K562 (cell line): ENCODE results near the gene ERICH6. TPM values are rescaled to one million over a fixed set of nuclear protein-coding genes. Genes with fewer than 3 reads are reported as not detected.

Experiments used
- CBX2 ChIP-seq: fragments of 200-600 bp; sonication (generic); IDR thresholded peaks from one replicate; pipeline ENCODE4 v1.6.1; 2012; ENCODE audit warnings: mild to moderate bottlenecking, low read length, inconsistent platforms; ENCODE audit not compliant: insufficient read depth, poor library complexity, severe bottlenecking
- CREBBP ChIP-seq: IDR thresholded peaks from one replicate; pipeline ENCODE4 v1.6.1; 2012; ENCODE audit warnings: low read depth, mild to moderate bottlenecking, control low read depth, inconsistent platforms, low read length
- E2F5 ChIP-seq: sonication (generic); formaldehyde crosslinking; IDR thresholded peaks from 2 replicates; pipeline ENCODE4 v1.8.0; 2022; ENCODE audit warnings: mild to moderate bottlenecking, missing genetic modification reagents
- FOXJ3 ChIP-seq: sonication (generic); formaldehyde crosslinking; IDR thresholded peaks from 2 replicates; pipeline ENCODE4 v1.4.0; 2020; ENCODE audit warnings: mild to moderate bottlenecking, missing genetic modification reagents
- GABPA ChIP-seq: fragments of 200-800 bp; sonication (Bioruptor generic); conservative IDR thresholded peaks from 2 replicates; pipeline ENCODE4 v1.6.1; 2016; ENCODE audit warnings: low read depth, missing genetic modification characterization, missing compliant biosample characterization
- GTF2F1 ChIP-seq: IDR thresholded peaks from 2 replicates; pipeline ENCODE4 v1.6.1; 2011; ENCODE audit warnings: low read depth, low read length, improper control_type of control experiment
- HMG20B ChIP-seq: fragments of 250-450 bp; sonication (Bioruptor Pico); IDR thresholded peaks from 2 replicates; pipeline ENCODE4 v1.5.0; 2021; ENCODE audit warnings: mild to moderate bottlenecking
- JUN ChIP-seq, 2 experiments: sonication (generic) in 1 of 2; formaldehyde crosslinking in 1 of 2; IDR thresholded peaks; 2 replicates each; pipeline versions ENCODE4 v1.6.1 to v1.8.0; 2012 to 2022; ENCODE audit warnings: borderline replicate concordance in 2 of 2, mild to moderate bottlenecking in 2 of 2, improper control_type of control experiment in 1 of 2, low read depth in 1 of 2, low read length in 1 of 2, missing genetic modification reagents in 1 of 2
- MEIS2 ChIP-seq: fragments of 450-650 bp; IDR thresholded peaks from 2 replicates; pipeline ENCODE4 v1.6.1; 2014; ENCODE audit warnings: mild to moderate bottlenecking; ENCODE audit not compliant: partially characterized antibody
- PHF20 ChIP-seq: fragments of 450-650 bp; IDR thresholded peaks from 2 replicates; pipeline ENCODE4 v1.6.1; 2018; ENCODE audit not compliant: partially characterized antibody
- PREB ChIP-seq: sonication (generic); formaldehyde crosslinking; IDR thresholded peaks from 2 replicates; pipeline ENCODE4 v1.8.1; 2023; ENCODE audit warnings: mild to moderate bottlenecking, missing genetic modification reagents
- SMAD4 ChIP-seq: fragments of 250-450 bp; sonication (Bioruptor Pico); conservative IDR thresholded peaks from 2 replicates; pipeline ENCODE4 v1.8.0; 2021; ENCODE audit warnings: inconsistent platforms, mild to moderate bottlenecking, moderate library complexity
- SMARCE1 ChIP-seq: fragments of 450-650 bp; IDR thresholded peaks from 2 replicates; pipeline ENCODE4 v1.7.1; 2016; ENCODE audit warnings: mild to moderate bottlenecking
- TBP ChIP-seq: optimal IDR thresholded peaks from 2 replicates; pipeline ENCODE3; 2011; ENCODE audit warnings: low read depth, low read length, improper control_type of control experiment
- ZBED1 ChIP-seq: IDR thresholded peaks from 2 replicates; pipeline ENCODE4 v1.6.1; 2014
- ZBTB49 ChIP-seq: sonication (generic); formaldehyde crosslinking; IDR thresholded peaks from 2 replicates; pipeline ENCODE4 v1.8.0; 2022; ENCODE audit warnings: missing genetic modification reagents, mild to moderate bottlenecking, borderline replicate concordance
- ZNF134 ChIP-seq: fragments of 250-450 bp; sonication (Bioruptor Pico); conservative IDR thresholded peaks from 2 replicates; pipeline ENCODE4 v1.4.0; 2020
- ZNF146 ChIP-seq: IDR thresholded peaks from one replicate; pipeline ENCODE4 v1.6.1; 2018; ENCODE audit warnings: missing compliant biosample characterization; ENCODE audit not compliant: unreplicated experiment
- ZNF165 ChIP-seq: fragments of 250-450 bp; sonication (Bioruptor Pico); IDR thresholded peaks from 2 replicates; pipeline ENCODE4 v1.4.0; 2020; ENCODE audit warnings: borderline replicate concordance
- ZNF239 ChIP-seq: fragments of 250-450 bp; sonication (Bioruptor Pico); IDR thresholded peaks from 2 replicates; pipeline ENCODE4 v1.4.0; 2020; ENCODE audit warnings: mild to moderate bottlenecking
- ZNF507 ChIP-seq: conservative IDR thresholded peaks from 2 replicates; pipeline ENCODE4 v1.6.1; 2017; ENCODE audit warnings: missing genetic modification characterization, missing compliant biosample characterization
- ZNF511 ChIP-seq: sonication (generic); formaldehyde crosslinking; IDR thresholded peaks from 2 replicates; pipeline ENCODE4 v1.8.0; 2022; ENCODE audit warnings: mild to moderate bottlenecking, missing genetic modification reagents
- ZNF79 ChIP-seq: fragments of 250-450 bp; sonication (Bioruptor Pico); IDR thresholded peaks from 2 replicates; pipeline ENCODE4 v1.4.0; 2020; ENCODE audit warnings: low read depth, mild to moderate bottlenecking, moderate library complexity
- ZNF830 ChIP-seq: fragments of 250-450 bp; sonication (Bioruptor Pico); IDR thresholded peaks from 2 replicates; pipeline ENCODE4 v1.5.0; 2021; ENCODE audit warnings: mild to moderate bottlenecking
- polyA plus RNA-seq, 8 experiments: library from polyadenylated mRNA; depleted of rRNA in 4 of 8; stranded (reverse) in 5 of 8; unstranded in 3 of 8; fragments of >200 nt; fragmentation: Nextera tagmentation in 2 of 8; fragmentation: Illumina TruSeq in 1 of 8; extraction: Ambion mirVana in 2 of 8; extraction: Trizol in 1 of 8; gene quantifications; 2 replicates each; pipeline versions ENCODE4 v1.2.1 to v1.2.3, GENCODE V29; 2011 to 2014; ENCODE audit warnings: inconsistent platforms in 1 of 8, missing spikeins in 1 of 8
- total RNA-seq, 7 experiments: library from RNA; depleted of rRNA in 6 of 7; stranded (reverse); fragments of >200 nt in 6 of 7; fragmentation: Illumina TruSeq in 2 of 7; extraction: Trizol in 2 of 7; gene quantifications; 2 replicates each; pipeline versions ENCODE4 v1.2.1 to v1.2.3, GENCODE V29; 2011 to 2021; ENCODE audit warnings: low replicate concordance in 1 of 7

The ERICH6 gene
- total and polyA plus RNA-seq, 9 of the 15 experiments (the other 6 are each of a cell fraction or from before 2014, with no cell fraction given), result not detected

GRCh38 chr3:150729682-150730360, 26.1 kb upstream of the ERICH6 start (continued):
- TF ChIP-seq PHF20 (no peak), MEIS2 (no peak), ZNF511 (CRISPR knock-in tag) (no peak), E2F5 (no peak), ZNF134 (CRISPR knock-in tag) (no peak), CREBBP (no peak), ZNF239 (CRISPR knock-in tag) (no peak), ZNF830 (CRISPR knock-in tag) (no peak), SMARCE1 (peak; percentile 92), ZBTB49 (no peak), GABPA (tag) (no peak), ZBED1 (no peak), JUN (IDR thresholded peaks at IDR 0.05; ENCODE audit: borderline replicate concordance, low read depth, low read length) (no peak), JUN (CRISPR knock-in tag; IDR thresholded peaks at IDR 0.05; ENCODE audit: borderline replicate concordance) (no peak), CBX2 (no peak), ZNF146 (no peak), SMAD4 (CRISPR knock-in tag) (peak; percentile 64), TBP (no peak), FOXJ3 (0 out of 2 replicates have a peak, but pooled peaks have one; percentile 20), PREB (CRISPR knock-in tag) (no peak), HMG20B (no peak), GTF2F1 (no peak), ZNF79 (CRISPR knock-in tag) (no peak), ZNF507 (no peak), ZNF165 (CRISPR knock-in tag) (no peak)
